ENCODE data around the gene PCDHA13.
"Not testable (repeated sequence)": the region's sequence is repeated elsewhere in the genome, so short reads cannot be mapped to it uniquely, and the experiment has no call there.

The PCDHA13 gene

DNA sequence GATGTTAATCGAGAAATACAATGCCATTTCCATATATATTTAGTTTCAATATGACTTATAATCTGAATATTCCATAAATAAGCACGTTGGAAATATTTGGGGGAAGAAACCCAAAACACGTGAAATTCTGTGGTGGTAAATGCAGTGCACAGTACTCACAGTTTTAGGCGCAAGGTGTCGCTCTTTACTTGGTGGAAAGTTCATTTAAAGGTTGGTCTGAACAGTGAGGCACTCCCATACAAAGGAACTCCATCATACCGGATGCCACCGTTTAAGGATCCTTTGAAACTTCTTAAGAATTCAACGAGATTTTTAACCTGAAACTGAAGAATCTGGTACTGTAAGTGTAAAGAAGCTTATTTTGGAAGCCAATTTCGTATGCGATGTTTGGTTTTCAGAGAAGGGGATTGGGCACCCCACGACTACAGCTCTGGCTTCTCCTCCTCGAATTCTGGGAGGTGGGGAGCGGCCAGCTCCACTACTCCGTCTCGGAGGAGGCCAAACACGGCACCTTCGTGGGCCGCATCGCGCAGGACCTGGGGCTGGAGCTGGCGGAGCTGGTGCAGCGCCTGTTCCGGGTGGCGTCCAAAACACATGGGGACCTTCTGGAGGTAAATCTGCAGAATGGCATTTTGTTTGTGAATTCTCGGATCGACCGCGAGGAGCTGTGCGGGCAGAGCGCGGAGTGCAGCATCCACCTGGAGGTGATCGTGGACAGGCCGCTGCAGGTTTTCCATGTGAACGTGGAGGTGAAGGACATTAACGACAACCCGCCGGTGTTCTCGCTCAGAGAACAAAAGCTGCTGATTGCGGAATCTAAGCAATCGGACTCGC is 13.0 kb upstream of the PCDHA13 start, which contains the start of gene PCDHA11:
PCDHA11 (plus strand) TSS at position 237 of the 834 bp plus-strand sequence; CDS start at position 384, 147 bp downstream.
- DNase-seq (ENCODE audit: low read depth) = no peak

- DNase-seq (ENCODE audit: low read depth) = no peak
Measured at GRCh38 chr5:140869555-140869886, 12.4 kb upstream of the PCDHA13 start.

GRCh38 chr5:140870221-140871201 is 11.4 kb upstream of the PCDHA13 start:
- no peak for DNase-seq (ENCODE audit: low read depth)

- no peak for DNase-seq (ENCODE audit: low read depth)
Measured at GRCh38 chr5:140875085-140876065, 6.5 kb upstream of the PCDHA13 start, which contains the start of gene PCDHA12. TSS of gene PCDHA12 (plus strand) at chr5:140875308. CDS start at chr5:140875473, 165 bp downstream.

- DNase-seq (ENCODE audit: low read depth) = not testable (repeated sequence)
Measured at GRCh38 chr5:140876541-140877261, 5.2 kb upstream of the PCDHA13 start.

- no peak for DNase-seq (ENCODE audit: low read depth)
Measured at GRCh38 chr5:140877262-140877581, 4.7 kb upstream of the PCDHA13 start.

- no peak for DNase-seq (ENCODE audit: low read depth)
Measured at GRCh38 chr5:140882591-140882899, 621 bp downstream of the PCDHA13 start.

DNA sequence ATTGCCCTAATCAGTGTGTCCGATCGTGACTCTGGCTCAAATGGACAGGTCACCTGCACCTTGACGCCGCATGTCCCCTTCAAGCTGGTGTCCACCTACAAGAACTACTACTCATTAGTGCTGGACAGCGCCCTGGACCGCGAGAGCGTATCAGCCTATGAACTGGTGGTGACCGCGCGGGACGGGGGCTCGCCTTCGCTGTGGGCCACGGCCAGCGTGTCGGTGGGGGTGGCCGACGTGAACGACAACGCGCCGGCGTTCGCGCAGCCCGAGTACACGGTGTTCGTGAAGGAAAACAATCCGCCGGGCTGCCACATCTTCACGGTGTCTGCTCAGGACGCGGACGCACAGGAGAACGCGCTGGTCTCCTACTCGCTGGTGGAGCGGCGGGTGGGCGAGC is 1.4 kb downstream of the PCDHA13 start:
- DNase-seq (ENCODE audit: low read depth) = no peak

- DNase-seq (ENCODE audit: low read depth) = no peak
Measured at GRCh38 chr5:140883927-140884697, 2.2 kb downstream of the PCDHA13 start.

GRCh38 chr5:140916325-140916724 is 34.4 kb downstream of the PCDHA13 start:
- DNase-seq (ENCODE audit: low read depth) = no peak

GRCh38 chr5:140923601-140924000 is 41.7 kb downstream of the PCDHA13 start:
- no peak for DNase-seq (ENCODE audit: low read depth)

DNA sequence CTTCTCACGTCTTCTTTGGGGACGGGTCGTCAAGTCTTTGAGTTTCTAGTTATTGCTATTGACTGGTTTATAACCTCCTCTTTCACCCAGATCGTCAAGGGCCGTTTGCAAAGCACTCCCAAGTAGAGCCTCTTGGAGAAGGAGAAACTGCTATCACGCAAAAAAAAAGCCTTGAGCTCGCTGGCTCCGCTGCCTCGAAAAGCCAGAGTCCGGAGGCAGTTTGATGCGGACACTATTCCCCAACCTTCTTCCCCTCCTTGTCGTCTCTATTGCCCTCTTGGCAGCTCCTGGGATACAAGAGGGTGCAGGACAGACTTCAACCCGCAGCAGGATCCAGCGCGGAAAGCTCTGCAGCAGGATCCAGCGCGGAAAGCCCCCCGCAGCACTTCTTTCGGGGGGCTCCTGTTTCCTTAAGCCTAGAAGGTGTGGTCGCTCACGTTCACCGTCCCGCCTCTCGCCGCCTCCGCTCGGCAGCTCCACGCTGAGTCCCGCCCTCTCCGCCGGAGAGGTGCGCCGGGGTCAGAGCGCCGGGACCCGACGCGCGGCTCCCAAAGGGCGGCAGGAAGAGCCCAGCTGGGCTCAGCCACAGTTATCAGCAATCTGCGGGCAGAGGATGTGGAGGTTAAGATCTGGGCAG is 44.0 kb downstream of the PCDHA13 start, which contains the start of gene PCDHAC1:
PCDHAC1 (plus strand) TSS at position 494 of the 637 bp plus-strand sequence. CDS start 594 bp downstream, outside the sequence.
- no peak for DNase-seq (ENCODE audit: low read depth)

GRCh38 chr5:140926443-140927227 is 44.7 kb downstream of the PCDHA13 start:
- peak; percentile 13 for DNase-seq (ENCODE audit: low read depth)

DNA sequence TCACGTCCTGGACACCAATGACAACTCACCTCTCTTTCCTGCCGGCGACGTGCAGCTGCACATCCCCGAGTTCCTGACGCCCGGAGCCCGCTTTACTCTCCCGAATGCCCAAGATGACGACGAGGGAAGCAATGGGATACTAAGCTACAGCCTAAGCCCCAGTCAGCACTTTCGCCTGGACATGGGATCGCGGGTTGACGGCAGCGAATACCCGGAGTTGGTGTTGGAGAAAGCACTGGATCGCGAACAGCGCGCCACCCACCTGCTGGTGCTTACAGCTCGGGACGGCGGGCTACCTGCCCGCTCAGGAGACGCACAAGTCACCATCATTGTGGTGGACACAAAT is 45.3 kb downstream of the PCDHA13 start:
- no peak for DNase-seq (ENCODE audit: low read depth)

Measured in fibroblast of the conjunctiva (primary cell).